Measurements from ENCODE around the gene GXYLT2.

DNA sequence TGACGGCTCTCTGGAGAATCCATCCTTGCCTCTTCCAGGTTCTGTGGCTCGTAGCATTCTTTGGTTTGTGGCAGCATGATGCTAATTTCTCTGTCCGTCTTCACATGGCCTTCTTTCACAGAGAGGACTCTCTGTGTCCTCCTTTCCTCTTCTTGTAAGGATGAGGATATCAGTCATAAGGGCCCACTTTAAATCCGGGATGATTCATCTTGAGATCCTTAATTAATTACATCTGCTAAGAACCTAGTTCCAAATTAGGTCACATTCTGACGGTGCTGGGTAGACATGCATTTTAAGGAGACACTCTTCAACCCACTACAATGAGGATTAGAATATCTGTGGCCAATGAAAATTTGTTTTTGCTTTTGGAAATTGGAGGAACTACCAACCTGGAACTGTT, 15.7 kb upstream of the GXYLT2 start:
- TF ChIP-seq, protein P1, sequence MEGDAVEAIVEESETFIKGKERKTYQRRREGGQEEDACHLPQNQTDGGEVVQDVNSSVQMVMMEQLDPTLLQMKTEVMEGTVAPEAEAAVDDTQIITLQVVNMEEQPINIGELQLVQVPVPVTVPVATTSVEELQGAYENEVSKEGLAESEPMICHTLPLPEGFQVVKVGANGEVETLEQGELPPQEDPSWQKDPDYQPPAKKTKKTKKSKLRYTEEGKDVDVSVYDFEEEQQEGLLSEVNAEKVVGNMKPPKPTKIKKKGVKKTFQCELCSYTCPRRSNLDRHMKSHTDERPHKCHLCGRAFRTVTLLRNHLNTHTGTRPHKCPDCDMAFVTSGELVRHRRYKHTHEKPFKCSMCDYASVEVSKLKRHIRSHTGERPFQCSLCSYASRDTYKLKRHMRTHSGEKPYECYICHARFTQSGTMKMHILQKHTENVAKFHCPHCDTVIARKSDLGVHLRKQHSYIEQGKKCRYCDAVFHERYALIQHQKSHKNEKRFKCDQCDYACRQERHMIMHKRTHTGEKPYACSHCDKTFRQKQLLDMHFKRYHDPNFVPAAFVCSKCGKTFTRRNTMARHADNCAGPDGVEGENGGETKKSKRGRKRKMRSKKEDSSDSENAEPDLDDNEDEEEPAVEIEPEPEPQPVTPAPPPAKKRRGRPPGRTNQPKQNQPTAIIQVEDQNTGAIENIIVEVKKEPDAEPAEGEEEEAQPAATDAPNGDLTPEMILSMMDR (IDR thresholded peaks at IDR 0.05; ENCODE audit: low read length) = no peak
- TF ChIP-seq EZH2 (optimal IDR thresholded peaks at IDR 0.05; ENCODE audit: low read depth, low read length) (no peak), EZH2phosphoT487 (IDR thresholded peaks at IDR 0.05; ENCODE audit: low read length) (no peak)
